Limb (tissue), 2 donors: ENCODE results near the gene DLGAP5.
A peak's percentile ranks its signal among the peaks of the same experiment; 100 is the strongest.

Source experiments
- DNase-seq, 2 donors: peaks; one replicate each; pipeline ENCODE4 v3.0.0-alpha.2; 2016; ENCODE audit errors: extremely low spot score in 2 of 2

Gene DLGAP5

GRCh38 chr14:55191203-55192053, at the start of gene DLGAP5:
TSS of gene DLGAP5 (minus strand) at chr14:55191585. CDS start at chr14:55189179, 2,406 bp downstream.
- peak; percentile 93 to 99 for DNase-seq

GRCh38 chr14:55240526-55241178, 49.3 kb upstream of the DLGAP5 start:
- DNase-seq: peak in 1 of 2 donors; percentile 37

GRCh38 chr14:55239320-55239719, 47.9 kb upstream of the DLGAP5 start:
- no peak for DNase-seq

DNA sequence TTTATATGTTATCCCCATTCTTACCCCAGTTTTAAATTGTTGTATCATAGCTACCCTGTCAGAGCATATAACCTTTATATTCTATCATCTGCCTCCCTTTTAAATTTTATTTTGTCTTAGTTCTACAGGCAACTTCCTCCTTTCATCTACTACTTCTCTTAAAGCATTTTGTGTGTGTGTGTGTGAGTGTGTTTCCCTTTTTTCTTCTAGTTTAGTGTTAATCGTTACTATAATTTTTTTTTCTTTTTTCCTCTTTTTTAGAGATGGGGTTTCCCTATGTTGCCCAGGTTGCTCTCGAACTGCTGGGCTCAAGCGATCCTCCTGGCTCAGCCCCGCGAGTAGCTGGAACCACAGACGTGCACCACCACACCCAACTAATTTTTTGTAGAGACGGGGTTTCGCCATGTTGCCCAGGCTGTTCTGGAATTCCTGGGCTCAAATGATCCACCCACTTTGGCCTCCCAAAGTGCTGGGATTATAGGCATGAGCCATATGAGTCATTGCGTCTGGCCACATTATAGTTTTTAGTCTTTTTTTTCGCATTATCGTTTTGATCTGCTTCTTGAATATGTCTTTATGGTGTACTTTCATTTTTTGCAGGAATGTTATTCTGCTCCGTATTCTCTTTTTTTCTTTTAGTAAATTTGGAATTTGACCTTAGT, 46.8 kb upstream of the DLGAP5 start:
- no peak for DNase-seq

DNA sequence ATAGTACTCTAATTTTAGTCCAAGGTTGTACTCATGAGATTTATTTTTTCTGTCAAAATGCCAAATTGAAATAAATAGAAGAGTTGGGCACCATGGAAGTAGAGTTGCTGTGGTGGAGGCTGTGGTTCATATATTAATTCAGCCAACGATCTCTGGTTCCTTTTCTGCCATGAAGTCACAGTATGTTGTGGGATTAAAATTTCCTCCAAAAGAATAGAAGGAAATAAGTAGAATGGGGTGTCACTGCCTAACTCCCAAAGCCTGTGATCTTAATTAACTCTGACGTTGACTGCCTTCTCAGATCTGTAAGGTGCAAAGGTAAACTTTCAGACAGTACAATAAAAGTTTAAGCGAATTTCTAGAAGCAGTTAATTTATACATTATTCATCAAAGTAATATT, 42.2 kb upstream of the DLGAP5 start:
- no peak for DNase-seq

- DNase-seq: no peak
These were observed 36.9 kb upstream of the DLGAP5 start for GRCh38 chr14:55228261-55228660.

GRCh38 chr14:55223364-55223763, 32.0 kb upstream of the DLGAP5 start:
- no peak for DNase-seq

DNA sequence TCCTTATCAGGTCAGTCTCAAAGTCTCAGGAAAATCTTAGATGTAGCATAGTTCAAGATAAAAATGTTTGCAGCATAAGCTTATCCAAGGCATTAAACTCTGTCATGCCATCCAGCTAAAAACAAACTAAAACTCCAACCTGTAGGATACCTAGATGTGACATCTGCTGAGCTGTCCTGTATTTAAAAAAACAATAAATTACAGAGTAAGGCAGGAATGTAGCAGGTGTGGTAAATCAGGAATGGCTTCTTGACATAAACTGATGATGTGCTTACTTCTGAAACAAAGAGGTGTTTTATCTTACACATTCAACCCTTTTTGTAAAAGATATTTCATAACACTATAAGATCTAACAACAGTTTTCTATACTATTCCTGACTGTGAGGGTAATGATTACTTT, 30.6 kb upstream of the DLGAP5 start:
- DNase-seq: no peak

DNA sequence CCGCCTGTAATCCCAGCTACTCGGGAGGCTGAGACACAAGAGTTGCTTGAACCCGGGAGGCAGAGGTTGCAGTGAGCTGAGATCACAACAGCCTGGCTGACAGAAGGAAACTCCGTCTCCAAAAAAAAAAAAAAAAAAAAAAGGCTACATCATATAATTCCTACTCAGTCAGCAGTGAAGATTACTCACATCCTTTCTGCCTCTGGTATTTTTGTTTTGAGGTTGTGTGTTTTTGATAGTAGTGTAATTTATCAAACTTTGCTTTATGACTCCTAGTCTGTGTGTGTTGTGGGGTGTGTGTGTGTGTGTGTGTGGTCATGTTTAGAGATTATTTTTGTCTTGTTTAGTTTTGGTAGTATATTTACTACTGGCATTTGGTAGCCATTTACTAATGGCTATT, 29.8 kb upstream of the DLGAP5 start:
- no peak for DNase-seq

GRCh38 chr14:55220230-55220629, 28.8 kb upstream of the DLGAP5 start:
- no peak for DNase-seq

GRCh38 chr14:55212634-55213033, 21.2 kb upstream of the DLGAP5 start:
- no peak for DNase-seq

DNA sequence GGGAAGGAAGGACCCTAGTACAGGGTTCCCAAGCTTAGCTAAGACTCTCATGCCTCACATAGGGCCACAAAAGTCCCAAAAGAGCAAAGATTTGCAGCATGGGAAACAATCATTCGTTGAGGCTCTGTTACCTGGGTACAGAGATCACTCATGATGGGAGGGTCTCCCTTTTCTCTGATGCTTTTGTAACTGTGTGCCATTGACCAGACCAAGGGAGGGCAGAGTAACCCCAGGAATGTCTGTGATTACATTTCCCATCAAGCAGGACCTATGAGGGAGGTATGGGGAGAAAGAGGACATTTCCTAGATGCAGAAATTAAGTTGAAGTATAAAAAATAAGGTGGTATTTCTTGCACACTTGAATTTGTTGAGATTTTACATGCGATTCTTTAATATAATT, 16.4 kb upstream of the DLGAP5 start:
- DNase-seq: no peak

GRCh38 chr14:55206175-55206693, 14.8 kb upstream of the DLGAP5 start:
- no peak for DNase-seq

- no peak for DNase-seq
These were observed 10.1 kb upstream of the DLGAP5 start for GRCh38 chr14:55201219-55202101.

DNA sequence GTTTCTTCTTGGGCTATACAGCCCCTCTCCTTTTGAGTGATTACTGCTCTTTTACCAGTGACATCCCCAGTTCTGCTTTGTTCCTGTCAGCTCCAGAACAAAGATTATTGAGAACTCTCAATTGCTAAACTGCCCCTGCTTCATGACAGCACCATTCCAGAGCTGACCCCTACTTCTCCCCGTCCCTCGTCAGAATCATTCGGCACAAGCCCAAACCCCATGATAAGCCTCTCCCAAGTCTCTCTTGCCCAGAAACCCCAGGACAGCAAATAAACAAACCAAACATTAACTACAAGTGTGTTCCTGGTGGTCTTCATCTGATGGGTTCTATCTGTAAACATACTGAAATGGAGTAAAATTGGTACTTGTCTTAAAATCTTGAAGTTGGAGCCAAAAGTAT, 9.3 kb upstream of the DLGAP5 start:
- DNase-seq: no peak

- DNase-seq: no peak
These were observed 7.4 kb upstream of the DLGAP5 start for GRCh38 chr14:55198749-55199148.

DNA sequence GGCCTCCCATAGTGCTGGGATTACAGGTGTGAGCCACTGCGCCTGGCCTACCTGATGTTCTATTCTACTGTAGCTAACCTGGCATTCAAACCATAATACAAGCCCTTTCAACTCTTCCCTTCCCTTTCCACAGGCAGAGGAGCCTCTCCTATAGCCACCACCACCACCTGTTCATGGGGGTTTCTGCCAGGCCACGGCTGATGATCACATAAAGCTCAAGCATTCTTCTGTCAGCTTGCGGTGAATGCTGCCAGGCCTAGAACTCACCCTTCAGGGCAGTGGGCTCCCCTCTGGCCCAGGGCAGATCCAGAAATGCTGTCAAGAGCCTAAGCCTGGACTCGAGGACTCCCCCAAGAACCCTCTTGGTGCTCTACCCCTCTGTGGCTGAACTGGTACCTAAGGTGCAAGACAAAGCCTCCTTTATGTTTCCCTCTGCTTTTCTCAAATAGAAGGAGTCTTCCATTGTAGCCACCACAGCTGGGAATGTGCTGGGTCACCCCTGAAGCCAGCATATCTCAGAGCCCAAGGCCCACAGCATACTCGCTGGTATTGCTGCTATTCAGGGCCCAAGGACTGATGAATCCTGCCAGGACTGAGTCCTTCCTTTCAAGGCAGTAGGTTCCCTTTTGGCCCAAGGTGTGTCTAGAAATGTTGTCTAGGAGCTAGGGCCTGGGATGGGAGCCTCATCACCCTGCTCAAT, 3.4 kb upstream of the DLGAP5 start:
- no peak for DNase-seq

GRCh38 chr14:55192054-55192621, 753 bp upstream of the DLGAP5 start:
- no peak for DNase-seq

DNA sequence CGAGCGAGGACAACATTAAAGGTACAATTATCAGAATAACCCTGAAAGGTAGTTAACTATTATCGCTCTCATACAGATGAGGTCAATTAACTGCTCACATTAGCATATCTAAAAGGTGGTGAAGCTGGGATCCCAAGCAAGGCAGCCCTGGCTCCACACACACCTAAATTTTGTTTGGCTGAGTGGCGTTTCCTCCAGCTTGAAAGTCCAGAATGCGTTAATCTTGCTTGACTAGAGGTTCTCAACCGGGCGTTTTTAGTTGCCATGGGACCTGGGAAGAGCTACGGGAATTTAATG, 531 bp downstream of the DLGAP5 start:
- DNase-seq: no peak

DNA sequence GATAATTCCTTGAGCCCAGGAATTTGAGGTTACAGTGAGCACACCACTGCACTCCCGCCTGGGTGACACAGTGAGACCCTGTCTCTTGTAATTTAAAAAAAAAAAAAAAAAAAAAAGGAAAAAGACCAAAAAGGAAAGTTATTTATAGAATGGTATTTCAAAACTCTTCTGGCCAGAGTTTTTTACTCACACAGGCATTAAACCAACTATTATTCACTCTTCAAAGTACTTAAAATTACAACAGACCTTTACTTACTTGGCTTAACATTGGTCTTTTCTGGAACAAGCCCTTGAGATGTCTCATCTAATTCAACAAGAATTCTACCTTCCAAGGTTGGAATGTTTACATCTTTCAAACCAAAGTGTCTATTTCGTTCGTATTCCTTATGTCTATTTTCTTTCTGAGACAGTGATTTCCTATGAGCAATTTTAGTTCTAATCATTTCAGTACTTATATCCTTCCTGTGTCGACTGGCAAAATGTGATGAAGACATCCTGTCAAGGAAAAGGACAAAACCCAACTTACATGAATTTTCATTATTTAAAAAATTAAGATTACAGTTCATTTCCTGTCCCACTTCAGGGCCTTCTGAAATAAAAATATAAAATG, 2.6 kb downstream of the DLGAP5 start:
- DNase-seq: no peak
